HG03460 (cell line): ENCODE results near the gene DCP1B.
"Not testable (repeated sequence)": the region's sequence is repeated elsewhere in the genome, so short reads cannot be mapped to it uniquely, and the experiment has no call there.

Experiments used
- ATAC-seq: cut with Tn5 transposase; IDR thresholded peaks from one replicate; pipeline ENCODE4 v1.9.1; 2021; ENCODE audit not compliant: unreplicated experiment

DCP1B gene

GRCh38 chr12:1978078-1978862 lies 26.0 kb downstream of the DCP1B start:
- no peak for ATAC-seq

- no peak for ATAC-seq
Observed at GRCh38 chr12:1977588-1977987, 26.7 kb downstream of the DCP1B start.

- no peak for ATAC-seq
Observed at GRCh38 chr12:1977109-1977508, 27.1 kb downstream of the DCP1B start.

GRCh38 chr12:1974812-1975211 lies 29.4 kb downstream of the DCP1B start:
- ATAC-seq, result no peak

GRCh38 chr12:1972856-1973317 lies 31.4 kb downstream of the DCP1B start:
- no peak for ATAC-seq

GRCh38 chr12:1972260-1972659 lies 32.0 kb downstream of the DCP1B start:
- ATAC-seq, result no peak

GRCh38 chr12:1970331-1970900 lies 33.8 kb downstream of the DCP1B start:
- no peak for ATAC-seq

GRCh38 chr12:1966561-1967226 lies 37.6 kb downstream of the DCP1B start:
- ATAC-seq, result no peak

GRCh38 chr12:1965916-1966315 lies 38.3 kb downstream of the DCP1B start:
- no peak for ATAC-seq

GRCh38 chr12:1962051-1963020 lies 41.9 kb downstream of the DCP1B start:
- no peak for ATAC-seq

GRCh38 chr12:1956716-1957115 lies 47.5 kb downstream of the DCP1B start:
- no peak for ATAC-seq

GRCh38 chr12:1949771-1950470 lies 54.3 kb downstream of the DCP1B start:
- ATAC-seq, result no peak

GRCh38 chr12:1948883-1949282 lies 55.4 kb downstream of the DCP1B start:
- no peak for ATAC-seq

GRCh38 chr12:1947081-1947480 lies 57.2 kb downstream of the DCP1B start:
- no peak for ATAC-seq

GRCh38 chr12:1946296-1946695 lies 58.0 kb downstream of the DCP1B start:
- no peak for ATAC-seq

- ATAC-seq, result not testable (repeated sequence)
Observed at GRCh38 chr12:1945502-1945901, 58.8 kb downstream of the DCP1B start.

- no peak for ATAC-seq
Observed at GRCh38 chr12:1939801-1940607, 64.3 kb downstream of the DCP1B start.

GRCh38 chr12:1939331-1939730 lies 64.9 kb downstream of the DCP1B start:
- no peak for ATAC-seq

- no peak for ATAC-seq
Observed at GRCh38 chr12:1937481-1938224, 66.6 kb downstream of the DCP1B start.
